ENCODE measurements around the gene AGAP1.
"Not testable (repeated sequence)": the region's sequence is repeated elsewhere in the genome, so short reads cannot be mapped to it uniquely, and the experiment has no call there.

AGAP1 gene

GRCh38 chr2:236124182-236124893, 630.5 kb downstream of the AGAP1 start:
- DNase-seq (ENCODE audit: low spot score) = no peak

- no peak for DNase-seq (ENCODE audit: low spot score)
Observed at GRCh38 chr2:236125541-236125940, 631.7 kb downstream of the AGAP1 start.

GRCh38 chr2:236127010-236127409, 633.2 kb downstream of the AGAP1 start:
- DNase-seq (ENCODE audit: low spot score) = no peak

DNA sequence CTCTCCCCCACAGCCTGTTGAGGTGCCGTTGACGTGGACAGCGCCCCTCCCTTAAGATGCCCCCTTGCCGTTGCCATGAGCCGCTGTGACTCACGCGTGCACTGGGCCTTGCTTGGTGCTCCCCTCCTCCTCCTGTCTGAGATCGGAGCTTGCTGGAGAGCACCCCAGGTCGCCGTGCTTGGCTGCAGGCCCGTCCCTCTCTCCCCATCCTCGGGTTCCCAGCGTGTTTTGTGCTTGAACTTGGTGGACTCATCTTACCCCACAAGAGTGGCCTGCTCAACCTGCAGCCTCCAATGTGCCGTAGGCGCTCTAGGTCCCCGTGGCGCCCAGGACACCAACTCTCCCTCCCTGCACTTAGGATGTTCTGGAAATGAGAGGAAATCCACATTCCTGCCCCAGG, 634.5 kb downstream of the AGAP1 start:
- no peak for DNase-seq (ENCODE audit: low spot score)

DNA sequence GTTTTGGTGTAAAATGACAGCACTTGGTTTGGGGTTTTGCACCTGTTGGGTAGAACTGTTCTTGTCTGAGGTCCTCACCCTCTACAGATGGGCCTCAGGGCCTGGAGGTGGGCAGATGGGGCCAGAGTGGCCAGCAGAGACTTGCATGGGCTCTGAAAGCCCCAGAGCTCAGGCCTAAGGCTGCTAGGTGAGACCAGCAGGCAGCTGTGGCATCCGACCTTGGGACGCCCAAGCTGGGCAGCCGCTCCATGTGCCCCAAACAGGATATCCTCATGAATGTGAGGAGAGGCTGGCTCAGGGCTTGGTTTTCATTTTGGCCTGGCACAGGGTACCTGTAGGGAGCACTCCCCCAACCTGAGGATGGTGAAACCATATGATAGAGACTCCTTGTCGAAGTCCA, 636.1 kb downstream of the AGAP1 start:
- no peak for DNase-seq (ENCODE audit: low spot score)

DNA sequence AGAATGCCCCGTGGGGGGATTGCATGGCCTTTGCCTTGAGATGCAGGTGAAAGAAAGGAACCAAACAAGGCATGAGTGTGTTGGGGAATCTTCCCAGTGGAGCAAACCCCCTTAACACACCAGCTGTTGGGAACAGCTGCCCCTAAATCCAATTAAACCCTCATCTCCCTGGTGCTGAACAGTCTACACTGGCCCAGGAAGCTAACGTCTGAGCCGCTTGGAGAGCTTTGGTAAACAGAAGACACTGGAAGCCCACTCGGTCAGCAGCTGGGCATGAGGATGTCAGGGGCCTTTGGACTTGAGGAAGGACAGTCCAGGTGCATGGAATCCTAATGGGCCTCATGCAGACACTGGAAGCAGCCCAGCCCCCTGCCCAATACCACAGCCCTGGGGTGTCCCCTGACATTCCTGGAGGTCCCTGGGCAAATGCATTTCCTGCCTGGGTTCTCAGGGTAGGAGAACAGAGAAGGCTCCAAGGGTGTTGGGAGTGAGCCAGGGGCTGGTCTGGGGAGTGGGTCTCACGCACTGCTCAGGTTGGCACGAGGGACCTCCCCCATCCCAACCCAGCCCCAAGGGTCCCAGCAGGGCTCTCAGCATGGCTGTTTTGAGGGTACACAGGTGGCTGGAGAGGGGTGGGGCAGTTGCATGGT, 636.6 kb downstream of the AGAP1 start:
- no peak for DNase-seq (ENCODE audit: low spot score)

- DNase-seq (ENCODE audit: low spot score) = no peak
Observed at GRCh38 chr2:236131073-236131692, 637.3 kb downstream of the AGAP1 start.

- DNase-seq (ENCODE audit: low spot score) = no peak
Observed at GRCh38 chr2:236133410-236134012, 639.7 kb downstream of the AGAP1 start.

DNA sequence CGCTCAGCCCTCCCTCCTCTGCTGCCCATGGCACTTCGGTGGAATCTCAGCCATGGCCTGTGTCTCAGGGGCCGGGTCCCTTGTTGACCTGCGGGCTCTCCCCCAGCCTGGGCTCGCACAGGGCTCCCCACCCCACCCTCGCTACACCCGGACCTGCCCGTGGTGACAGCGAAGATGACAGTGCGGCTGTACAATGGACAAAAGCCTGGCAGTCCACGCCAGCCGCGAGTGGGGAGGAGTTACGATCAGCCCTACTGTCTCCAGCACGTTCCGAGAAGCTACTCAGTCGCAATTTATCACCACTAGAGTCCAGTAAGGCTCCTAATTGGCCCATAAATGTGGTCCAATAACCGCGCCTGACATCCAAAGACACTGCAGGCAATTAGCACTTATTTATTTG, 642.7 kb downstream of the AGAP1 start:
- no peak for DNase-seq (ENCODE audit: low spot score)

DNA sequence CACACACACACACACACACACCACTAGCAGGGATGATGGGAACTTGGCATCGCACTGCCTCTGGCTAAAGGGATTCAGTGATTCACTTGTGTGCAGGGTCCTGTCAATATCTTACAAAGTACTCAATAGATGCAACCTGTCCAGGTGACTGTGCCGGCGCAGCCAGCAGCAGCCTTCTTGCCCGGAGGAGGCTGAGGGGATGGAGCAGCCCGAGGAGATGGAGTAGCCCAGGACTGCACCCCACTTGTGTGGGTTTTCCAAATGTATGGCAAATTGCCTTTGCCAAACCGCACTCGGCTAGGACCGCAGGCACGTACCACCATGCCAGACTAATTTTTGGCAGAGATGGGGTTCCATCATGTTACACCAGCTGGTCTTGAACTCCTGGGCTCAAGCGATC, 643.2 kb downstream of the AGAP1 start:
- DNase-seq (ENCODE audit: low spot score) = no peak

GRCh38 chr2:236141616-236142015, 647.8 kb downstream of the AGAP1 start:
- not testable (repeated sequence) for DNase-seq (ENCODE audit: low spot score)

DNA sequence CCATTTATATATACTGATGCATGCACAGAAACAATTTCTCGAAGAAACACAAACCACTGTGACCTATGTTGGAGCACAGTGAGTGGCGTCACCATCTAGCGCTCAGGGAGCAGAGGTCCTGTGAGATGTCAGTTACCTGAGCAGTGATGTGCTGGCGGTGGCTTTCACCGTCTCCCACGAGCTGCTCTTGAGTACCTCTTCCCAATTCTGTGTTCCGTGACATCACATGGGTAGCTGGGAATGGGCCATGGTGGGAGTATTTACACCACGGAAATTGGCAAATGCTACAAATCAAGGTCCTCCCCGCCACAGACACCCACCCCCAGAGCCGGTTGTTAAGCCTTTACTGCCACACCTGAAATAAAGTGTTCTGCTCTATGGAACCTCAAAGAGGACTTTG, 650.0 kb downstream of the AGAP1 start:
- DNase-seq (ENCODE audit: low spot score) = no peak

- DNase-seq (ENCODE audit: low spot score) = no peak
Observed at GRCh38 chr2:236146436-236146835, 652.6 kb downstream of the AGAP1 start.

DNA sequence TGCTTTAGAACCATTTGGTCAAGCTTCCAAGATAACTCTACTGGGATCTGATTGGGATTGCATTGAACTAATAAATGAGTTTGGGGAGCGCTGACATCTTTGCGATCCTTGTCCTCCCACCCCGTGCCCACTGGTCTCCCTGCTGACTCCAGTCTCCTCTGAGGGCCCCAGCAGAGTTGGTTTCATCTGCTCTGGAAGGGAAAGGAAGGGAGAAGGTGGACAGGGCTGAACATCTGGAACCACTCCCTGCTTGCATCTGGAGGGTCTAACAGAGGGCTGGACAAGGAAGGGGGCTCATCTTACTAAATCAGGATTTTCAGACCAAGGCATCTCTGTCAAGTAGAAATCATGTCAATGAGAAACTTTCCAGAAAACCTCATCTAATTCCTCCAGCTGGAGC, 661.6 kb downstream of the AGAP1 start:
- DNase-seq (ENCODE audit: low spot score) = no peak

DNA sequence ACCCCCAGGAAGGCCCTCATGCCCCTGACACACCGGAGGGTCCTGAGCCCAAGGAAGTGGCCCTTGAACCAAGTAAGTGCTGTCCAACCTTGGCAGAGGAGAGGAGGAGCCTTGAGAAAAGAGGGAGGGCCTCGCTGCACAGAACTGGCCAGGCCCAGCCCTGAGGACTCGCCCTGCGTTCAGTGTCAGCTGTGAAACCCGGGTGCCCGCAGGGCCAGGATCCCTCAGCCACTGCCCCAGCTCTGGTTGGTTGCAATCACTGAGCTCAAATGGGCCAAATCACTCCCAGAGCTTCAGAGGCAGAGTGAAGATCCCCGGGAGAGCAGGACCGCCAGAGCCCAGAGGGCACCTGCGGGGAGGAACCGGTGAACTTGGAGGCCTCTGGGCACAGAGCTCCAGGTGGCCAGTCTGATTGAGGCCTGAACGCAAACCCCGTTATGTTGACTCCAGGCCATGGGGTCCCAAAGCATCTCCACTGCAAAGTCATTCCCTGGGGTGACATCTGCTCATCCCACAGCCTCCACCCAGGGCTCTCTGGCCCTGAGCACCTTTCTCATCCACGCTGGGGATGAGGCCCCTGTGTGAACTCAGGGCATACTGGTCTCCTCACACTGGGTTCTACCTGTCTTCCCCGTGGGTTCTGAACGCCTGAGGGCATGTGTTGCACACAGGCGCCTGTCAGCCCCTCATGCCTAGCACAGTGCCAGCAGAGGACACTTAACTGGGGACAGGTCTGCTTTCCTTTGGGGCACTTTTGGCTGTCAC, 662.4 kb downstream of the AGAP1 start:
- no peak for DNase-seq (ENCODE audit: low spot score)

- DNase-seq (ENCODE audit: low spot score) = no peak
Observed at GRCh38 chr2:236156860-236157194, 663.0 kb downstream of the AGAP1 start.

GRCh38 chr2:236157366-236157765, 663.5 kb downstream of the AGAP1 start:
- DNase-seq (ENCODE audit: low spot score) = no peak

DNA sequence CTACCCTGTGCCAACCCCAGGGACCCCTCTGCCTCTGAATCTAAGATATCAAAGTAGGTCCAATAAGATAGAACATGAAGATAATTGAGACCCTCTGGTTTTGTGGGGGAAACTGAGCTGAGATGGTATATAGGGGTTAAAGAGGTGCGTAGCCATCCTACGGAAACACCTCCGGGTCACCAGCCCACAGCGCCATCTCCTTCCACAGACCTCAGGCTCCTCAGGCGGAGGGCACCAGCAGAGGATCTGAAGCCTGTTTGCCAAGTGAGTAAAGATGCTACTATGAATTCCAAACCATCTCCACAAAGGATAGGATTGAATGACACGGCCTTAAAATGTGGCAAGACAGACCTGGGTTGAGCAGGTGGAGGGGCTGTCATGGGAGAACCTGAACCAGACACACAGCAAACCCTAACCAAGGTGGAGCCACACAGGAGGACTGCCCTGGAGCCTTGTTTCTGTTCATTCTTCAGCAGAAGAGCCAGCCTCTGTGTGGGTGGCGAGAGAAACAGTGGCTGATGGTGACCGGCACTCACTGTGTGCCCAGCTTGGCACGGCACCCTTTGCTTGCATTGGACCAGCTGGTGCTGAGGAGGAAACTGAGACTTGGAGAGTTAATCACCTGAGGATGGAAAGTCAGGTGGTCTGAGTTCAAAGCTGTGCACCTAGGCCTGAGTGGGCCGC, 664.1 kb downstream of the AGAP1 start:
- no peak for DNase-seq (ENCODE audit: low spot score)

- no peak for DNase-seq (ENCODE audit: low spot score)
Observed at GRCh38 chr2:236158969-236159777, 665.3 kb downstream of the AGAP1 start.

GRCh38 chr2:236159778-236160170, 665.9 kb downstream of the AGAP1 start:
- DNase-seq (ENCODE audit: low spot score) = no peak
